NT2/D1 (cell line): ENCODE results near the gene USH2A.

ENCODE experiments used
- DNase-seq: peaks from one replicate; pipeline ENCODE4 v3.0.0-alpha.2; 2011; ENCODE audit warnings: low read depth, low spot score
- H3K27me3 ChIP-seq: 2 replicates; pipeline ENCODE4 v1.6.0; 2011; ENCODE audit warnings: mild to moderate bottlenecking; ENCODE audit not compliant: insufficient read length, insufficient read depth
- H3K36me3 ChIP-seq: 2 replicates; pipeline ENCODE4 v1.6.1; 2011; ENCODE audit warnings: mild to moderate bottlenecking, low read length, mixed read lengths; ENCODE audit not compliant: insufficient read depth, insufficient read length
- H3K4me1 ChIP-seq: 2 replicates; pipeline ENCODE4 v1.5.1; 2011; ENCODE audit not compliant: insufficient read depth, insufficient read length
- H3K4me3 ChIP-seq: 2 replicates; pipeline ENCODE4 v1.5.1; 2011; ENCODE audit warnings: low read depth; ENCODE audit not compliant: insufficient read length
- H3K9ac ChIP-seq: 2 replicates; pipeline ENCODE4 v1.6.0; 2011; ENCODE audit warnings: low read depth; ENCODE audit not compliant: insufficient read length
- H3K9me3 ChIP-seq: 2 replicates; pipeline ENCODE4 v1.5.1; 2011; ENCODE audit warnings: mild to moderate bottlenecking, low read length; ENCODE audit not compliant: insufficient read depth
- SUZ12 ChIP-seq: IDR thresholded peaks from 2 replicates; pipeline ENCODE4 v1.6.1; 2011; ENCODE audit not compliant: insufficient read length, insufficient read depth; ENCODE audit errors: extremely low read depth
- YY1 ChIP-seq: IDR thresholded peaks from 2 replicates; pipeline ENCODE4 v1.6.1; 2011; ENCODE audit not compliant: insufficient read length, insufficient read depth
- ZNF274 ChIP-seq: IDR thresholded peaks from 2 replicates; pipeline ENCODE4 v1.6.1; 2011; ENCODE audit warnings: mild to moderate bottlenecking, low read depth, low read length

USH2A gene

GRCh38 chr1:216457356-216457755 lies 34.1 kb upstream of the USH2A start:
- no peaks in the 10 kb centered on the region for H3K4me1 ChIP-seq
- H3K9me3 ChIP-seq = no peaks in the 10 kb centered on the region
- H3K36me3 ChIP-seq = no peaks in the 10 kb centered on the region
- no peak overlapping the region for H3K4me3 ChIP-seq
- TF ChIP-seq SUZ12 = no peak
- no peak for TF ChIP-seq YY1
- TF ChIP-seq ZNF274 = no peak
- no peak overlapping the region for H3K9ac ChIP-seq
- no peaks in the 10 kb centered on the region for H3K27me3 ChIP-seq
- DNase-seq = no peak

GRCh38 chr1:216456682-216457081 lies 33.4 kb upstream of the USH2A start:
- Histone ChIP-seq H3K27me3 (no peaks in the 10 kb centered on the region), H3K9ac (no peak overlapping the region), H3K9me3 (no peaks in the 10 kb centered on the region), H3K36me3 (no peaks in the 10 kb centered on the region), H3K4me3 (no peak overlapping the region), H3K4me1 (no peaks in the 10 kb centered on the region)
- DNase-seq = no peak
- TF ChIP-seq SUZ12 (no peak), YY1 (no peak), ZNF274 (no peak)

GRCh38 chr1:216453777-216454176 lies 30.5 kb upstream of the USH2A start:
- no peaks in the 10 kb centered on the region for H3K9me3 ChIP-seq
- H3K4me3 ChIP-seq = no peak overlapping the region
- DNase-seq = no peak
- H3K9ac ChIP-seq = no peak overlapping the region
- H3K4me1 ChIP-seq = no peaks in the 10 kb centered on the region
- no peaks in the 10 kb centered on the region for H3K27me3 ChIP-seq
- no peaks in the 10 kb centered on the region for H3K36me3 ChIP-seq
- no peak for TF ChIP-seq ZNF274

- H3K9ac ChIP-seq = no peak overlapping the region
- no peaks in the 10 kb centered on the region for H3K9me3 ChIP-seq
- no peaks in the 10 kb centered on the region for H3K4me1 ChIP-seq
- TF ChIP-seq YY1 = no peak
- TF ChIP-seq SUZ12 = no peak
- TF ChIP-seq ZNF274 = no peak
- no peaks in the 10 kb centered on the region for H3K27me3 ChIP-seq
- DNase-seq = no peak
- H3K4me3 ChIP-seq = no peak overlapping the region
- no peaks in the 10 kb centered on the region for H3K36me3 ChIP-seq
These were observed 27.0 kb upstream of the USH2A start for GRCh38 chr1:216450227-216450626.

GRCh38 chr1:216448011-216448510 lies 24.8 kb upstream of the USH2A start:
- no peak for DNase-seq
- Histone ChIP-seq H3K4me3 (no peak overlapping the region), H3K36me3 (no peaks in the 10 kb centered on the region), H3K9ac (no peak overlapping the region), H3K4me1 (no peaks in the 10 kb centered on the region), H3K9me3 (no peaks in the 10 kb centered on the region), H3K27me3 (no peaks in the 10 kb centered on the region)
- TF ChIP-seq ZNF274 (no peak), SUZ12 (no peak), YY1 (no peak)

- H3K9ac ChIP-seq = no peak overlapping the region
- no peaks in the 10 kb centered on the region for H3K4me1 ChIP-seq
- TF ChIP-seq YY1 = no peak
- TF ChIP-seq SUZ12 = no peak
- no peak for TF ChIP-seq ZNF274
- DNase-seq = no peak
- no peak overlapping the region for H3K4me3 ChIP-seq
- H3K36me3 ChIP-seq = no peaks in the 10 kb centered on the region
- no peaks in the 10 kb centered on the region for H3K27me3 ChIP-seq
- no peaks in the 10 kb centered on the region for H3K9me3 ChIP-seq
These were observed 14.4 kb upstream of the USH2A start for GRCh38 chr1:216437603-216438002.

GRCh38 chr1:216434232-216434631 lies 11.0 kb upstream of the USH2A start:
- DNase-seq = no peak
- H3K9ac ChIP-seq = no peak overlapping the region
- H3K36me3 ChIP-seq = no peaks in the 10 kb centered on the region
- TF ChIP-seq ZNF274 = no peak
- no peak for TF ChIP-seq SUZ12
- TF ChIP-seq YY1 = no peak
- no peaks in the 10 kb centered on the region for H3K27me3 ChIP-seq
- H3K4me1 ChIP-seq = no peaks in the 10 kb centered on the region
- no peaks in the 10 kb centered on the region for H3K9me3 ChIP-seq
- no peak overlapping the region for H3K4me3 ChIP-seq

- no peak for DNase-seq
- H3K9me3 ChIP-seq = no peaks in the 10 kb centered on the region
- H3K36me3 ChIP-seq = no peaks in the 10 kb centered on the region
- H3K4me1 ChIP-seq = no peaks in the 10 kb centered on the region
- H3K27me3 ChIP-seq = no peaks in the 10 kb centered on the region
- no peak overlapping the region for H3K4me3 ChIP-seq
- no peak overlapping the region for H3K9ac ChIP-seq
- TF ChIP-seq ZNF274 (no peak), SUZ12 (no peak), YY1 (no peak)
These were observed 9.9 kb upstream of the USH2A start for GRCh38 chr1:216433175-216433574.
